ENCODE measurements around the gene NOPCHAP1.

Gene NOPCHAP1

DNA sequence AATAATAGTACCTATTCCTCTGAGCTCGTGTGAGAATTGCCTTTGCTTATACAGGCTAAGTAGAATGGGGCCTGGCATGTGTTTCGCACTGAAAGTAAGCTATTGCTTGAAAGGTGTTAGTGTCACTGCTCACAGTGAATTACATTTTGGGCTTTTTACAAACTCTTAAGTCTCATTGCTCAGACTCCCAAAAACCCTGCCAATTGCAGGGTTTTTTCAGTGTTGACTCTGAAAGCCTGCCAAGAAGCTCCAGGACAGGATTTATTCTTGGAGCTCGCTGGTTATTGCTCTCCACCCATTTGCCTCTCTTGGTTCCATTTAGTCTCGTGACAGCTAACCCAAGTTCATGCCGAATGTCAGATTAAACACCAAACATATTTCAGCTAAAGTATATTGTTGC, 39.8 kb downstream of the NOPCHAP1 start:
- FAIRE-seq = peak; percentile 29

- no peak for FAIRE-seq
Measured at GRCh38 chr12:105026411-105026810, 40.3 kb downstream of the NOPCHAP1 start.

DNA sequence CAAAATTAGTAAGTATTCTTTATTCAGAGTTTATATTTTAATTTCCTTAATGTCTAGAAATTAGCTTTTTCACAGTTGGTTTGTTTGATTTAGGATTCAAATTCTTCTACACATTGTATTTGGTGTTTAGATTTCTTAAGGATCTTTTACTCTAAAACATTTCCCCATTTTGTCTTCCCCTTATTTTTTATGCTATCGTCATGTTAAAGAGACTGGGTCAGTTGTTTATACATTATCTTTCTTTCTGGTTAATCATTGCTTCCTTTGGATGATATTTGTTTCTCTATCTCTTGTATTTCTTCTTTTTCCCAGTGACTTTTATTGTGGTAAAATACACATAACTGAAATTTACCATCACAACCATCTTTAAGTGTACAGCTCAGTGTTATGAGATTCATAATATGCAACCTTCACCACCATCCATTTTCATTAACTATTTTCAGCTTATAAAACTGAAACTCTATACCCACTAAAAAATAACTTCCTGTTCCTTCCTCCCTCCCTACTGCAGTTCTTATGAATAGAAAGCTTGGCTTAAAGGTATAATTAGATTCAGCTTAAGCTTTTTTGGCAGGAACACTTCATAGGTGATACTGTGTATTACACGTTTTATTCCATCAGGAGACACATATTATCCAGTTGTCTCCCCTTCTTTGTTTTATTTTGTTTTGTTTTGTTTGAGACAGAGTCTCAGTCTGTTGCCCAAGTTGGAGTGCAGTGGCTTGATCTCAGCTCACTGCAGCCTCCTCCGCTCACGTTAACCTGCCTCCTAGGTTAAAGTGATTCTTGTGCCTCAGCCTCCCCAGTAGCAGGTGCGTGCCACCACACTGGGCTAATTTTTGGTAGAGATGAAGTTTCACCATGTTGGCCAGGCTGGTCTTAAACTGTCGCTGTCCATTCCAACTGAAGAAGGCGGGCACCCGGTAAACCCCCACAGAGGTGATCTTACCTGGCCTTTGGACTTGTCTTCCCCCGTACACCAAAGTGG, 45.0 kb downstream of the NOPCHAP1 start:
- no peak for FAIRE-seq

DNA sequence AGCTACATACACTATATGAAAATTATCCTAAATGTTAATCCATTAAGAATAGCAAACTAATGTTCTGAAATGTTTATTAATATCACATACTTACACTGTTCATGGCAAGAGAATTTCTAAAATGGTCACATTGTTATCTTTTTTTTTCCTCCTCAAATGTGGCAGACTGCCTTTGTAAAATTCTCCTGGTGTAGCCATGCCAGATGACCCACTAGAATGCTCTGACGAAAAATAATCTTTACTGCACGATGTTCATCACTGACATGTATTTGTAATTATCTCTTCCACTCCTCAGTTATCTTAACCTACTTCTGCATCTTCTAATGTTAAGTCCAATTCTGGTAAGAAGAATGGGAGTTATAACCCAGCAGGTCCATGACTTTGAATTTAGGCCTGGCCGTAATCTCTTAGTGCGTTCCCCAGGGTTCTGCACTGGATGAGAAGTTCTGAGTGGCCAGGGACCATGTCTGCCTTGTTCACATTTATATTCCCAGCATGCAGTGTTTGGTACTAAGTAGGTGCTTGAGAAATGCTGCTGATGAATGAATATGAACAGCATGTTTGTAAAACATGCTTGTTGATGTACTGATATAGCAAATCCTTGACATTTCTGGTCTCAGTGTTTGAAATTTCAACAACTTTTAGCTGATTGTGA, 46.7 kb downstream of the NOPCHAP1 start:
- no peak for FAIRE-seq

- FAIRE-seq = no peak
Measured at GRCh38 chr12:105033851-105034250, 47.7 kb downstream of the NOPCHAP1 start.

All from endometrium (tissue), 2 donors.